NB4 (cell line): ENCODE results near the gene SOS2.

Experiments used
- DNase-seq: peaks from one replicate; pipeline ENCODE4 v3.0.0; 2010; ENCODE audit warnings: low read depth
- H3K4me3 ChIP-seq: one replicate; pipeline ENCODE4 v1.5.1; 2011; ENCODE audit warnings: mild to moderate bottlenecking, low read depth, low read length, moderate library complexity
- MAX ChIP-seq: IDR thresholded peaks from 2 replicates; pipeline ENCODE4 v1.6.1; 2011; ENCODE audit warnings: low read depth, low read length
- MYC ChIP-seq: IDR thresholded peaks from 2 replicates; pipeline ENCODE4 v1.6.1; 2011; ENCODE audit warnings: low read depth, low read length
- POLR2A ChIP-seq: IDR thresholded peaks from 2 replicates; pipeline ENCODE4 v1.6.1; 2011; ENCODE audit warnings: mild to moderate bottlenecking; ENCODE audit not compliant: insufficient read length; ENCODE audit errors: extremely low read depth
- TF ChIP-seq, protein P1 (sequence below): IDR thresholded peaks from one replicate; pipeline ENCODE4 v1.5.1; 2012; ENCODE audit warnings: low read depth, low read length

SOS2 gene

DNA sequence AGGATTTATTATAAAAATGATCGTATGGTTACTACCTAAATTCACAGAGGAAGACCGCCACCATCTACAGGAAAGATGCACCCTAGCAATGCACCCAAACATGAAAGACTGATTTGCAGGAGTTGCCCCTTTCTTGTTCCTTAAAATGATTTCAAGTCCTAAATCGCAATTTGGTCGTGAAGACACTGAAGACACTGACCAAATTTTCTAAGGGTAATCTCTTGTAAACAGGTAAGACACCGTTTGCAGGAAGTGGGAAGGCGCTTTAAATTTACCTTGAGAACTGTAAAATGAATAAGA lies 1.0 kb downstream of the SOS2 start:
- no peak for DNase-seq
- H3K4me3 ChIP-seq, result peak overlapping the region; percentile 94
- TF ChIP-seq POLR2A (no peak), MYC (no peak), MAX (no peak)
- TF ChIP-seq, protein P1, sequence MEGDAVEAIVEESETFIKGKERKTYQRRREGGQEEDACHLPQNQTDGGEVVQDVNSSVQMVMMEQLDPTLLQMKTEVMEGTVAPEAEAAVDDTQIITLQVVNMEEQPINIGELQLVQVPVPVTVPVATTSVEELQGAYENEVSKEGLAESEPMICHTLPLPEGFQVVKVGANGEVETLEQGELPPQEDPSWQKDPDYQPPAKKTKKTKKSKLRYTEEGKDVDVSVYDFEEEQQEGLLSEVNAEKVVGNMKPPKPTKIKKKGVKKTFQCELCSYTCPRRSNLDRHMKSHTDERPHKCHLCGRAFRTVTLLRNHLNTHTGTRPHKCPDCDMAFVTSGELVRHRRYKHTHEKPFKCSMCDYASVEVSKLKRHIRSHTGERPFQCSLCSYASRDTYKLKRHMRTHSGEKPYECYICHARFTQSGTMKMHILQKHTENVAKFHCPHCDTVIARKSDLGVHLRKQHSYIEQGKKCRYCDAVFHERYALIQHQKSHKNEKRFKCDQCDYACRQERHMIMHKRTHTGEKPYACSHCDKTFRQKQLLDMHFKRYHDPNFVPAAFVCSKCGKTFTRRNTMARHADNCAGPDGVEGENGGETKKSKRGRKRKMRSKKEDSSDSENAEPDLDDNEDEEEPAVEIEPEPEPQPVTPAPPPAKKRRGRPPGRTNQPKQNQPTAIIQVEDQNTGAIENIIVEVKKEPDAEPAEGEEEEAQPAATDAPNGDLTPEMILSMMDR, result no peak

- peak overlapping the region; percentile 94 for H3K4me3 ChIP-seq
- TF ChIP-seq POLR2A, result no peak
- TF ChIP-seq MYC, result no peak
- TF ChIP-seq, protein P1, result no peak
- TF ChIP-seq MAX, result no peak
- DNase-seq, result peak; percentile 7
These were observed 1.7 kb downstream of the SOS2 start for GRCh38 chr14:50229681-50230080.

DNA sequence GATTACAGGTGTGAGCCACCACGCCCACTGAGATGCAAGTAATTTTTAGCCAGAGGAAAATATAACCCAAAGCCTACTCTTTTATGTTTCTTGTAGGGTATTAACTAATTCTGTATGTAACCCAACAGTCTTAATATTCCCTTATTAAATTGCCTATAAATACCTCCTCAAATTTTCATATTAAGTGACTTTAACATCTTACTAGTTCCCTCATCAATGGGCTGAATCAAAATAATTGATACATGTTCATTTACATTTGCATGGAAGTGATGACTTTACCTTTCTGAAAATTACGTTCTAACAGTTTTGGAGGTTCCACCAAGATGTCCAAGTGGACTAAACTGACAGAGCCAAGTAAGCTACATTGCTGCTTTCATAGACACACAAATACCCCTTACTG lies 3.1 kb downstream of the SOS2 start:
- TF ChIP-seq POLR2A, result no peak
- H3K4me3 ChIP-seq, result no peak overlapping the region
- no peak for DNase-seq

DNA sequence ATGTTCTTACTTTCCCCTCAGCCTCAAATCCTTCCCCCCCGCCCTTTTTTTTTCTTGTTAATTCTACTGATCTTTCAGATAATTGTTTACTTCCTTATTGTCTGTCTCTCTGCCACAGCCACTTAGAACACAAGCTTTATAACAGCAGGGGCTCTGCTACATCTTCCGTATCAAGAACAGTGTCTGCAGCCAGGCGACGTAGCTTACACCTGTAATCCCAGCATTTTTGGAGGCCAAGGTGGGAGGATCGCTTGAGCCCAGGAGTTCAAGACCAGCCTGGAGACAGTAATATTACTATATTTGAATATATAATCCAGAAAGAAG lies 5.4 kb downstream of the SOS2 start:
- DNase-seq, result peak; percentile 58
- TF ChIP-seq MAX, result no peak
- no peak for TF ChIP-seq POLR2A
- TF ChIP-seq, protein P1, result no peak
- no peak for TF ChIP-seq MYC
- no peak overlapping the region for H3K4me3 ChIP-seq

- DNase-seq, result no peak
- no peak overlapping the region for H3K4me3 ChIP-seq
- TF ChIP-seq MYC (no peak), MAX (no peak), POLR2A (no peak)
- TF ChIP-seq, protein P1, result no peak
These were observed 6.1 kb downstream of the SOS2 start for GRCh38 chr14:50225067-50225973.

DNA sequence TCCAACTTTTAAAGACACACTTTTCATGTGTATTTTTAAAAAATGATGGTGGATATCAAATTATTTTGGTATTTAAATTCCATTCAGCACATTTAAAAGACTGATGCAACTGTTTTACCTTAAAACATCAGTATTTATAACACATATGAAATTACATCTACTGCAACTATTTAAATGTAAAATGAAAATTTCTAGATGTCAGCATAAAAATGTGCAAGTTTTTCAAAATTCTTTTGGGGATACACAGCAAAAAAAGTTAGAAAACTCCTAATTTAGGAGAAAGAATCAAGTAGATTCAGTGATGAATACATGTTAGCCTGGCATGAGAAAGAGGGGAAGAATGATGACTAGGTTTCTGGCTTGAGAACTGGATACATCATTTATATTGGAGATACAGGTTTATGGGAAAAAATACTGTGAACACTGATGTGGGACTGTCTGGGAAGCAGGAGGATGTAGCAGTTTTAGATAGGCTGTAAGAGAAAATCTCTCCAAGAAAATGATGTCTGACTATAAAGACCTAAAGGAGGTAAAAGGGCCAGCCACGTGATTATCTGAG lies 9.2 kb downstream of the SOS2 start:
- TF ChIP-seq, protein P1, result no peak
- no peak for TF ChIP-seq POLR2A
- TF ChIP-seq MAX, result no peak
- TF ChIP-seq MYC, result no peak
- DNase-seq, result no peak

More for the DNA sequence above, 9.2 kb downstream of the SOS2 start:
- no peak overlapping the region for H3K4me3 ChIP-seq
